CD4-positive, alpha-beta T cell (primary cell): ENCODE results near the gene PWWP2B. TPM values are rescaled to one million over a fixed set of nuclear protein-coding genes. Genes with fewer than 3 reads are reported as not detected.
A peak's percentile ranks its signal among the peaks of the same experiment; 100 is the strongest.

Source experiments
- ATAC-seq: fragments of 200-7000 bp; cut with Tn5 transposase; one replicate; pipeline ENCODE4 v1.10.0; 2022; ENCODE audit warnings: mild to moderate bottlenecking; ENCODE audit not compliant: poor library complexity
- CTCF ChIA-PET: fragments of 350-600 bp; sonication (Branson Sonifier 250); formaldehyde crosslinking; loops from one replicate; lab custom pipeline; 2021; ENCODE audit warnings: antibody characterized with exemption, inconsistent platforms; lab: Charles Lee
- POLR2A ChIA-PET: fragments of 350-600 bp; sonication (Branson Sonifier 250); formaldehyde crosslinking; loops from one replicate; lab custom pipeline; 2021; ENCODE audit warnings: antibody characterized with exemption, inconsistent platforms; lab: Charles Lee
- DNase-seq, 14 experiments: peaks; one replicate each; pipeline ENCODE4 v3.0.0-alpha.2; 2013 to 2020; ENCODE audit warnings: mixed read lengths in 2 of 14
- H3K27ac ChIP-seq, 2 donors: one replicate each; pipeline versions ENCODE4 v1.5.1 to v1.7.0; 2013; ENCODE audit warnings: low read length in 2 of 2, low read depth in 1 of 2, mild to moderate bottlenecking in 1 of 2
- H3K27me3 ChIP-seq, 2 experiments: 1 replicate in 1 of 2; 2 replicates in 1 of 2; pipeline versions ENCODE4 v1.6.1 to v1.7.0; 2013; ENCODE audit warnings: low read length in 2 of 2, control low read depth in 1 of 2, mild to moderate bottlenecking in 1 of 2, moderate library complexity in 1 of 2; ENCODE audit not compliant: insufficient read depth in 2 of 2, control insufficient read depth in 1 of 2
- H3K36me3 ChIP-seq: one replicate; pipeline ENCODE4 v1.6.1; 2013; ENCODE audit warnings: low read length, control low read depth; ENCODE audit not compliant: insufficient read depth
- H3K4me1 ChIP-seq: one replicate; pipeline ENCODE4 v1.6.1; 2013; ENCODE audit warnings: low read length, control low read depth; ENCODE audit not compliant: insufficient read depth
- H3K4me3 ChIP-seq: one replicate; pipeline ENCODE4 v1.5.1; 2013; ENCODE audit warnings: mild to moderate bottlenecking, low read length, moderate library complexity
- H3K9me3 ChIP-seq, 2 experiments: 1 replicate in 1 of 2; 2 replicates in 1 of 2; pipeline versions ENCODE4 v1.6.1 to v1.7.0; 2013; ENCODE audit warnings: low read length in 2 of 2, mild to moderate bottlenecking in 2 of 2, control low read depth in 1 of 2, moderate library complexity in 1 of 2; ENCODE audit not compliant: control insufficient read depth in 1 of 2, insufficient read depth in 1 of 2
- H3K27ac Mint-ChIP-seq: one replicate; pipeline ENCODE4 v1.8.0; 2020; ENCODE audit warnings: mixed read lengths
- H3K27me3 Mint-ChIP-seq: one replicate; pipeline ENCODE4 v1.8.0; 2021; ENCODE audit warnings: mixed read lengths
- H3K36me3 Mint-ChIP-seq: one replicate; pipeline ENCODE4 v1.8.0; 2021; ENCODE audit warnings: low read depth, mixed read lengths
- H3K4me1 Mint-ChIP-seq: one replicate; pipeline ENCODE4 v1.8.0; 2021; ENCODE audit warnings: low read depth, mixed read lengths
- H3K4me3 Mint-ChIP-seq: one replicate; pipeline ENCODE4 v1.8.0; 2020; ENCODE audit warnings: mild to moderate bottlenecking, mixed read lengths
- H3K9me3 Mint-ChIP-seq: one replicate; pipeline ENCODE4 v1.8.0; 2020; ENCODE audit warnings: mixed read lengths
- intact Hi-C, 2 experiments: fragments of 100-400 bp; cut with DNase I in 1 of 2; cut with micrococcal nuclease in 1 of 2; formaldehyde crosslinking; loops; one replicate each; pipeline versions ENCODE4 v1.15.1 to v1.9.0; 2023 to 2025; cut with DNase I, micrococcal nuclease
- total RNA-seq, 174 experiments: library from RNA in 2 of 174; stranded (reverse) in 2 of 174; gene quantifications; one replicate each; pipeline ENCODE4 v1.2.3 and lab custom pipeline; 2021 to 2026
- TF ChIP-seq, protein P1 (sequence below): fragments of 200-600 bp; IDR thresholded peaks from one replicate; pipeline ENCODE4 v1.8.0; 2022; ENCODE audit warnings: antibody characterized with exemption, mild to moderate bottlenecking

The PWWP2B gene
- total RNA-seq, 2 experiments from 2014 or later = 19.2 to 19.6 TPM

DNA sequence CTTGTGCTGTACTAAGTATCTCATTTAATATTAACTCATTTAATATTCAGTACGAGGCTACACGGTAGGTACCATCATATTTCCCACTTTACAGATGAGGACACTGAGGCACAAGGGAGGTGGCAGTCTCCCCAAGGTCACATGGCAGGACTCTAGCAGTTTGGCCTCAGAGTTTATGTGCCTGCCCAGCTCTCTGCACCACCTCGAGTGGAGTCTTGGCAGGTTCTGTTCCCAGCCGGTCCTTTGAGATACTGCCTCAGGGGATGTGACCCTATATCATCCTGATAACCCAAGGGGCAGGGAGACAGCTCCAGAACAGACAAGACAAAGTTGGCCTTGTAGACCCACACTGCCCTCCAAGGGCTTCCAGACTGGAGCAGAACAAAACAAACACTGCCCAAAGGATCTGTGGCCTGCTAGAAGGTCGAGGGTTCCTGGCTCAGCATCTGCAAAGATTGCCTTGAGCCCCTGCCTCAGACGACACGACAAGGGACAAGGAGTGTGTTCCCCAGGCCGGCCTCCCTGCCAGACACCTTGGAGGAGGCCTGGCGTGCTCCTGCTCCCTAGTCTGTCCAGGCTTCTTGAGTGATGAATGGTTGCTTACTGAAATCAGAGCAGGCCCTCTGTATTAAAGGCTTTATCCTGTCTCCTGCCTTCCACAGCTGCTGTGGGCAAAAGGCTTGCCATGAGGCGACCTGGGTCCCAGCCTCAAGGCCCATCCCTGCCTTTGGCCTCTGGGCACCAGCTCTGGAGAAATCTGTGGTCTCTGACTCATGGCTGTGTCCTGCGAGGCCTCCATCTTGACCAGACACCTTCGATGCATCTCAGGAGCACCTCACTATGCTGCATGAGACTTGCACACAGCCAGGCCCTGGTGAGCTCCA, 3.9 kb upstream of the PWWP2B start:
- CTCF ChIA-PET = no interaction called here
- Mint-ChIP-seq H3K27ac (peak overlapping the region; percentile 72), H3K4me1 (peaks cover 7% of the 10 kb centered on the region), H3K36me3 (no peaks in the 10 kb centered on the region), H3K4me3 (peak overlapping the region; percentile 70), H3K9me3 (no peaks in the 10 kb centered on the region), H3K27me3 (no peaks in the 10 kb centered on the region)
- Histone ChIP-seq H3K36me3 (no peaks in the 10 kb centered on the region), H3K9me3 (no peaks in the 10 kb centered on the region), H3K27ac (no peak overlapping the region), H3K27me3 (no peaks in the 10 kb centered on the region), H3K4me1 (peaks cover 27% of the 10 kb centered on the region), H3K4me3 (no peak overlapping the region)
- peak in 1 of 14 experiments; percentile 1 for DNase-seq
- intact Hi-C loops = loop anchor here (5.0 to 10.0 kb wide), 3 partner anchors 142 to 408 kb away; partner anchors contain the start of genes BNIP3 (in 1 of the 2) and INPP5A (in 1 of the 2)
- TF ChIP-seq, protein P1, sequence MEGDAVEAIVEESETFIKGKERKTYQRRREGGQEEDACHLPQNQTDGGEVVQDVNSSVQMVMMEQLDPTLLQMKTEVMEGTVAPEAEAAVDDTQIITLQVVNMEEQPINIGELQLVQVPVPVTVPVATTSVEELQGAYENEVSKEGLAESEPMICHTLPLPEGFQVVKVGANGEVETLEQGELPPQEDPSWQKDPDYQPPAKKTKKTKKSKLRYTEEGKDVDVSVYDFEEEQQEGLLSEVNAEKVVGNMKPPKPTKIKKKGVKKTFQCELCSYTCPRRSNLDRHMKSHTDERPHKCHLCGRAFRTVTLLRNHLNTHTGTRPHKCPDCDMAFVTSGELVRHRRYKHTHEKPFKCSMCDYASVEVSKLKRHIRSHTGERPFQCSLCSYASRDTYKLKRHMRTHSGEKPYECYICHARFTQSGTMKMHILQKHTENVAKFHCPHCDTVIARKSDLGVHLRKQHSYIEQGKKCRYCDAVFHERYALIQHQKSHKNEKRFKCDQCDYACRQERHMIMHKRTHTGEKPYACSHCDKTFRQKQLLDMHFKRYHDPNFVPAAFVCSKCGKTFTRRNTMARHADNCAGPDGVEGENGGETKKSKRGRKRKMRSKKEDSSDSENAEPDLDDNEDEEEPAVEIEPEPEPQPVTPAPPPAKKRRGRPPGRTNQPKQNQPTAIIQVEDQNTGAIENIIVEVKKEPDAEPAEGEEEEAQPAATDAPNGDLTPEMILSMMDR = no peak
- ATAC-seq = no peak
- POLR2A ChIA-PET = interaction anchor here (1.2 kb wide), 1 partner anchor 54 kb away, joined by 5 read pairs; no protein-coding TSS in a partner anchor

DNA sequence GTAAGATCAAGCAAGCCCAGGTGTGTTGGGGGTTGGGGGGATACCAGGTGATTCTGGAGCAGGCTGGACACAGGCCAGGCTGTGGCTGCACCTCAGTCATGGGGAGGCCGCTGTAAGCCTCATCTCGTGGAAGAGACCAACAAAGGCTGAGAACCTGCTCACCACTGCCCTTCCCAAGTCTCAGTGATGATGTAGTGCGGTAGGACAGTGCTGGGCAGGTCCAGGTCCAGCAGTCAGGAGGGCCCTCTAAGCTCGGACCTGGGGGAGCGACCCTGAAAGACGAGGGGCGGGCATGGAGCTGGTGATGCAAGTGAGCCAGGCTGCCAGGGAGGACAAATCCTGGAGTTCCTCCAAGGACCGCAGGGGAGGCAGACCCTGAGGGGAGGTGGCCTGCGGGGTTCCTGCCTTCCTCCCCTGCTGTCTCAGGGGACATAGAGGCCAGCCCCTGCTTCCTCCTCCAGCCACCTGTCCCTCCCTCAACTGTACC, 3.3 kb upstream of the PWWP2B start:
- ATAC-seq (no peak), DNase-seq (no peak)
- intact Hi-C loops = loop anchor here (5.0 to 10.0 kb wide), 3 partner anchors 141 to 409 kb away; partner anchors contain the start of genes BNIP3 (in 1 of the 2) and INPP5A (in 1 of the 2)
- peaks cover 34% of the 10 kb centered on the region for H3K4me1 ChIP-seq
- H3K9me3 Mint-ChIP-seq = no peaks in the 10 kb centered on the region
- ChIA-PET CTCF (no interaction called here), POLR2A (interaction anchor here (1.2 kb wide), 1 partner anchor 53 kb away, joined by 5 read pairs; no protein-coding TSS in a partner anchor)
- H3K4me3 Mint-ChIP-seq = peak overlapping the region; percentile 70
- H3K27me3 ChIP-seq = no peaks in the 10 kb centered on the region
- TF ChIP-seq, protein P1 = no peak
- no peaks in the 10 kb centered on the region for H3K36me3 Mint-ChIP-seq
- H3K27ac Mint-ChIP-seq = peak overlapping the region; percentile 72
- peaks cover 10% of the 10 kb centered on the region for H3K4me1 Mint-ChIP-seq
- no peaks in the 10 kb centered on the region for H3K27me3 Mint-ChIP-seq
- no peaks in the 10 kb centered on the region for H3K36me3 ChIP-seq
- no peaks in the 10 kb centered on the region for H3K9me3 ChIP-seq
- H3K27ac ChIP-seq = no peak overlapping the region
- H3K4me3 ChIP-seq = no peak overlapping the region

DNA sequence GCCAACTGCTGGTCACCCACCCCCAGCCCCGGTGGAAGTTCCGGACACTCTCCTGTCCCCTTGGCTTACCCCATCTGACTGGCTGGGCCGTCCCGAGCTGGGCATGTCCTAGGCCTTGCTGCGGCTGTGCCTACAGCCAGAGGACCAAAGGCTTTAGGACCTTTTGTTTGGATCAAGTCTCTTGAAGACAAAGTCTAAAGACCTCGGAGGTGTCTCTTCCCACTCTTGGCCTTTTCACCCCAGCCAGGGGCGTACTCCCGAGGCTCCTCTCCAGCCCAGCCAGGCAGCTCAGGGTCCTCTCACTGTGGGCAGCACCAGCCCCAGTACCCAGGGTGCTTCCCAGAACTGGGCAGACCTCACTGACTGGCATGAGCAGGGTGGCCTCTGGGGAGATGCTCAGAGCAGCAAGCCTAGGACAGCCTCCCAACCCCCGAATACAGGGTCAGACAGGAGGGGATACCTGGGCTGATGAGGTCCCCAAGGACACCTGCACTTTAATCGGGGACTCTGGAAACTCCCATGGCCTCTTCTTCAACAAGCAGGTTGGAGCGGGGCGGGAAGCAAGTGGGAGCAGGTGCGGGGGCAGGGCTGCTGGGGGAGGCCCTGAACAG, 2.7 kb upstream of the PWWP2B start:
- Mint-ChIP-seq H3K27ac (peak overlapping the region; percentile 72), H3K4me1 (peaks cover 15% of the 10 kb centered on the region), H3K9me3 (no peaks in the 10 kb centered on the region), H3K4me3 (peak overlapping the region; percentile 38), H3K27me3 (no peaks in the 10 kb centered on the region), H3K36me3 (peaks cover under 1% of the 10 kb centered on the region)
- DNase-seq (no peak), ATAC-seq (no peak)
- H3K27ac ChIP-seq = no peak overlapping the region
- TF ChIP-seq, protein P1 = no peak
- H3K9me3 ChIP-seq = no peaks in the 10 kb centered on the region
- H3K36me3 ChIP-seq = no peaks in the 10 kb centered on the region
- ChIA-PET POLR2A (interaction anchor here (1.2 kb wide), 1 partner anchor 53 kb away, joined by 5 read pairs; no protein-coding TSS in a partner anchor), CTCF (no interaction called here)
- H3K4me1 ChIP-seq = peaks cover 34% of the 10 kb centered on the region
- no peaks in the 10 kb centered on the region for H3K27me3 ChIP-seq
- H3K4me3 ChIP-seq = no peak overlapping the region
- intact Hi-C loops = loop anchor here (5.0 to 10.0 kb wide), 3 partner anchors 140 to 410 kb away; partner anchors contain the start of genes BNIP3 (in 1 of the 2) and INPP5A (in 1 of the 2)
